Mesodermal cell (in vitro differentiated cells): Measurements from ENCODE around the gene KMT5B.

Experiments used
- H3K27ac ChIP-seq: 2 replicates; pipeline ENCODE4 v1.7.0; 2013; ENCODE audit warnings: mild to moderate bottlenecking, low read depth, low read length, moderate library complexity; ENCODE audit not compliant: severe bottlenecking
- H3K36me3 ChIP-seq: 2 replicates; pipeline ENCODE4 v1.7.1; 2013; ENCODE audit warnings: mild to moderate bottlenecking, low read length, moderate library complexity; ENCODE audit not compliant: control insufficient read depth, insufficient read depth
- H3K4me1 ChIP-seq: one replicate; pipeline ENCODE4 v1.7.1; 2013; ENCODE audit warnings: mild to moderate bottlenecking, low read length; ENCODE audit not compliant: insufficient read depth, control insufficient read depth, poor library complexity, severe bottlenecking
- H3K4me3 ChIP-seq: 2 replicates; pipeline ENCODE4 v1.7.0; 2013; ENCODE audit warnings: low read length, control low read depth, mild to moderate bottlenecking; ENCODE audit not compliant: insufficient read depth, poor library complexity, severe bottlenecking; ENCODE audit errors: extremely low read depth
- H3K9me3 ChIP-seq: 2 replicates; pipeline ENCODE4 v1.7.1; 2013; ENCODE audit warnings: mild to moderate bottlenecking, low read length, moderate library complexity; ENCODE audit not compliant: control insufficient read depth
- WGBS, 2 experiments: methylation state at CpG; one replicate each; pipeline ENCODE4 v1.1.5; 2013; ENCODE audit warnings: missing lambda C conversion rate in 2 of 2; ENCODE audit not compliant: insufficient coverage in 2 of 2; 5-methylcytosine and 5-hydroxymethylcytosine counted together

KMT5B gene

DNA sequence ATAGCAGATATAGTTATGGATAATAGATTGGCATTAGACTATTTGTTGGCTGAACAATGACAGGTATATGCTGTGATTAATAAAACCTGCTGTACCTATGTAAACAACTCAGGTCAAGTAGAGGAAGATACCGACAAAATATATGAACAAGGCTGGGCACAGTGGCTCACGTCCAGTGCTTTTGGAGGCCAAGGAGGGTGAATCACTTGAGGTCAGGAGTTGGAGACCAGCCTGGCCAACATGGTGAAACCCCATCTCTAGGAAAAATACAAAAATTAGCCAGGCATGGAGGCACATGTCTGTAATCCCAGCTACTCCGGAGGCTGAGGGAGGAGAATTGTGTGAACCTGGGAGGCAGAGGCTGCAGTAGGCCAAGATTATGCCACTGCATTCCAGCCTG lies 77.9 kb downstream of the KMT5B start:
- Histone ChIP-seq H3K4me1 (no peaks in the 10 kb centered on the region), H3K9me3 (peaks cover 31% of the 10 kb centered on the region), H3K4me3 (no peak overlapping the region), H3K36me3 (no peaks in the 10 kb centered on the region), H3K27ac (no peak overlapping the region)
- WGBS, 2 experiments, result 92% methylated on average over 3 of the region's 3 CpGs

DNA sequence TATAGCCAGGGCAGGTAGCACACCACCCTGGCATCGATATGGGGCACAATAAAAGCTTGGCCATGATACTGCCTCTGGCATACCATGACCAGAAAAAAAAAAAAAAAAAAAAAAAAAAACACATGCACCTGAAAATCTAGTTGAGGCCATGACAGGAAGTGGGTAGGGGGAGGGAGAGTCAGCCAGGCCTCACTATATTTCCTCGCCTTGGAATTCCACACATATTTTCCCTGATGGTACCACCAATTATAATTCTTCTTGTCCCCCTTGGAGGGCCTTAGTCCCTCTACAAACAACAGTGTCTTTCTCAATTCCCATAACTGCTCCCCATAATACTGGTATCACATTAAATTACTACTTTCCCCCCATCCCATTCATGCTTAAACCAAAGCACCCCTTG lies 79.3 kb downstream of the KMT5B start:
- Histone ChIP-seq H3K27ac (no peak overlapping the region), H3K4me3 (no peak overlapping the region), H3K9me3 (peaks cover 45% of the 10 kb centered on the region), H3K36me3 (no peaks in the 10 kb centered on the region), H3K4me1 (peaks cover 3% of the 10 kb centered on the region)
- 83 to 100% methylated on average over 1 of the region's 2 CpGs for WGBS, 2 experiments

DNA sequence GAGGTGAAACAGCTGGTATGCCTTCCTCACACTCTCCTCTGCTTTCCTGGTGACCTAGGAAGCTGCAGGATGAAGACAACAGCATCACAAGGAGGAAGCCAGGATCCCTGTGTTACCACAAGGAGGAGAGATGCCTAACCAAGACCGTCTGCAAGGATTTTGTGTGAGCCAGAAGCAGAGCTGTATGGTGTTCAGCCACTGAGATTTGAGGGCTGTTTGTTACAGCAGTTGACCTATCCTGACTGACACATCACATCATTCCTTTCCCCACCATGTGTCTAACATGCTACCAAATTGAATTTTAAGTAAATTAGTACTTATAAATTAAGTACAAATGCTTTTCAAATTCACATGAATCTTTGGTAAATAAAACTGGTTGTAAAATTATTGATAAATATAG lies 83.0 kb downstream of the KMT5B start:
- H3K36me3 ChIP-seq, result no peaks in the 10 kb centered on the region
- H3K27ac ChIP-seq, result no peak overlapping the region
- WGBS, 2 experiments, result 100% methylated on average over 1 of the region's 1 CpG; no CpG with 5 or more reads in 1 of the 2 experiments
- H3K9me3 ChIP-seq, result peaks cover 45% of the 10 kb centered on the region
- H3K4me3 ChIP-seq, result no peak overlapping the region
- H3K4me1 ChIP-seq, result peaks cover 14% of the 10 kb centered on the region

GRCh38 chr11:68128682-68129327 lies 84.3 kb downstream of the KMT5B start:
- peaks cover 14% of the 10 kb centered on the region for H3K4me1 ChIP-seq
- peak overlapping the region; percentile 53 for H3K27ac ChIP-seq
- peaks cover 34% of the 10 kb centered on the region for H3K9me3 ChIP-seq
- peak overlapping the region; percentile 22 for H3K4me3 ChIP-seq
- 83 to 100% methylated on average over 1 to 2 of the region's 15 CpGs for WGBS, 2 experiments
- no peaks in the 10 kb centered on the region for H3K36me3 ChIP-seq

- peak overlapping the region; percentile 22 for H3K4me3 ChIP-seq
- WGBS, 2 experiments, result 14 to 22% methylated on average over 27 to 35 of the region's 48 CpGs
- H3K4me1 ChIP-seq, result peaks cover 17% of the 10 kb centered on the region
- peaks cover 27% of the 10 kb centered on the region for H3K9me3 ChIP-seq
- peak overlapping the region; percentile 53 for H3K27ac ChIP-seq
- no peaks in the 10 kb centered on the region for H3K36me3 ChIP-seq
Observed at GRCh38 chr11:68127714-68128681, 85.1 kb downstream of the KMT5B start.

GRCh38 chr11:68125164-68125563 lies 87.9 kb downstream of the KMT5B start:
- Histone ChIP-seq H3K4me3 (no peak overlapping the region), H3K9me3 (peaks cover 16% of the 10 kb centered on the region), H3K36me3 (no peaks in the 10 kb centered on the region), H3K27ac (no peak overlapping the region), H3K4me1 (peaks cover 30% of the 10 kb centered on the region)
- 70 to 85% methylated on average over 2 to 3 of the region's 4 CpGs for WGBS, 2 experiments

DNA sequence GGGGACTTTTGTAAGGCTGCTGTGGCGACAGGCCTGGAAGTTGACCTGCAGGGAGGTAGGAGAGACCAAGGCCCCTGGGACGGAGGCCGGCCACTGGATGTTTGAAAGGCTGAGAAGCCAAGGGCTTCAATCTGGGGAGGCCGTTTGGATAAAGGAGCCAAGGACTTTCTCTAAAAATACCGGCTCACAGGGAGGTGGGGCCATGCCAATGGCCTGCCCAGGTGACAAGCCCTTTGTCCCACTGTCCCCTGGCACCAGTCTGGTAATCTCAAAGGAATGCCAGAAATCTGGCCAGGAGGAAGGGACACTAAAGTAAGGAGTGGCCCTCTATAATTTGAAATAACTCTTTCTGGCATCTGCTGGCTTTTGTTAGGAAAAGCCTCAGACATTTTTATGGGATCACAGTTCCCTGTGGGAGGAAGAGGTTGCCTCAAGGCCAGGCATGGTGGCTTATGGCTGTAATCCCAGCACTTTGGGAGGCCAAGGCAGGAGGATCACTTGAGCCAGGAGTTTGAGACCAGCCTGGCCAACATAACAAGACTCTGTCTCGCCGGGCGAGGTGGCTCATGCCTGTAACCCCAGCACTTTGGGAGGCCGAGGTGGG lies 90.1 kb downstream of the KMT5B start:
- no peak overlapping the region for H3K4me3 ChIP-seq
- peaks cover 6% of the 10 kb centered on the region for H3K36me3 ChIP-seq
- WGBS, 2 experiments, result 76 to 95% methylated on average over 8 to 9 of the region's 9 CpGs
- H3K9me3 ChIP-seq, result no peaks in the 10 kb centered on the region
- peaks cover 42% of the 10 kb centered on the region for H3K4me1 ChIP-seq
- peak overlapping the region; percentile 30 for H3K27ac ChIP-seq

DNA sequence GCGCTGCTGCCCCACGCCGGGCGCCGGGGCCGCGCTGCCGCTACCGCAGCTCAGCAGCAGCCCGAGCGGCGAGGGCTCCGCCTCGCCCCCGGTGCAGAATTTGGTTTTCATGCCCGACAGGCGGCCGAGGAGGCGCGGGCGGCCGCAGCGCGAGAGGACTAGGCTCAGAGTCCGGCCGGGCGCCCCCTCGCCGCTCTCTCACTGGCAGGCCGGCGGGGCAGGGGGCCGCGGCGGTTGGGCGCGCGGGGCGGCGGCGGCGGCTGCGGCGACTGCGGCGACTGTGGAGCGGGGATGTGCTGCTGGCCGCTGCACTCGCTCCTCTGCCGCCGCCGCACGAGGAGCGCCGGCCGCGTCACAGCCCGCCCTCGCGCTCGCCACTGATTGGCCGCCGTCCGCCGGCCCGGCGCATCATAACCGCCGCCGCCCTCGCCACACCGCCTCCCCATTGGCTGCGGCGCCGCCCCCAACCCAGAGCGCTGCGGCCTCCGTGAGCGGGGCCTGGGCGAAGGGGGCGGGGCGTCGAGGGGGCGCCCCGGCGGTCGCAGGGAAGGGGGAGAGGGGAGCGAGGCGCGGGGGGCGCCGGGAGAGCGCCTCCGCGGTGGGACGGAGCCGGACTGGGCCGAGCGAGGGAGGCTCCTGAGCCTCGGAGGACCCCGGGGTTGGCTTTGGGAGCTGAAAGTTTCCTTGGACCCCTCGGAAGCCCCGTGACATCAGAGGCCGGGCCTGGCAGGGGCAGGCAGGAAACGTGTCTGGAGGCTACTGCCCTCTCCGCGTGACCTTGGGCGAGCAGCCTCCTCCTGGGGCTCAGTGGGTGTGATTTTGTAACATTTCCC lies 91.8 kb downstream of the KMT5B start, which contains the start of gene CHKA:
CHKA (minus strand) TSS at position 322 of the 833 bp plus-strand sequence; CDS start at position 111, 211 bp downstream.
- H3K4me3 ChIP-seq, result peak within 1 kb of the TSS; percentile 76
- 0 to 1% methylated on average over 69 to 76 of the region's 107 CpGs for WGBS, 2 experiments
- peaks cover 38% of the 10 kb centered on the region for H3K4me1 ChIP-seq
- peak within 1 kb of the TSS; percentile 96 for H3K27ac ChIP-seq
- no peaks in the 10 kb centered on the region for H3K9me3 ChIP-seq
- H3K36me3 ChIP-seq, result peaks cover 7% of the 10 kb centered on the region

GRCh38 chr11:68120273-68121066 lies 92.6 kb downstream of the KMT5B start:
- Histone ChIP-seq H3K27ac (peak overlapping the region; percentile 96), H3K36me3 (peaks cover 14% of the 10 kb centered on the region), H3K4me3 (peak overlapping the region; percentile 76), H3K9me3 (no peaks in the 10 kb centered on the region), H3K4me1 (peaks cover 38% of the 10 kb centered on the region)
- 0% methylated on average over 29 to 39 of the region's 73 CpGs for WGBS, 2 experiments
